Measurements from ENCODE around the gene DNAJC4.

DNA sequence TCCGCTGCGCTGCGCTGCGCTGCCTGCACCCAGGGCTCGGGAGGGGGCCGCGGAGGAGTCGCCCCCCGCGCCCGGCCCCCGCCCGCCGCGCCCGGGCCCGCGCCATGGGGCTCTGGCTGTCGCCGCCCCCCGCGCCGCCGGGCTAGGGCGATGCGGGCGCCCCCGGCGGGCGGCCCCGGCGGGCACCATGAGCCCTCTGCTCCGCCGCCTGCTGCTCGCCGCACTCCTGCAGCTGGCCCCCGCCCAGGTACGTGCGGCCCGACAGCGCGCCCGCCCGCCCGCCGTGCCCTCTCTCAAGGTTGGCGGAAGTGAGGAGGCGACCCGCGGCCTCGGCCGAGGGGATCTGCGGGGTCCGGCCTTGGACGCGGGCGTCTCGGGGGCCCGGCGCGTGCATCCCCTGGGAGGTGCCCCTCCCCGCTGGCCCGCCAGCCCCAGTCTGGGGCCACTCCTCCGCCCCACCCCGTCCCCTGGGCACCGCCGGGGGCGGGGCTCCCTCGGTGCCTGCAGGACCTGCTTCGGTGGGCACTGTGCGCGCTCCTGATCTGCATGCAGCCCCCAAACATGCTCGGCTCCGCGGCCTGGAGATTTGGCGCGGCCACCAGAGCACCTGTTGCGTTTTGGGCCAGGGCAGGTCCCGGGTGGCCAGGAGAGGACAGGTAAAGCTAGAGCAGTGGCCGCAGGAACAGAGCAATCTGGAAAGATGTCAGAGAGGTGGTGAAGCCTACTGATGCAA, 4.5 kb downstream of the DNAJC4 start:
- TF ChIP-seq CTCF (conservative IDR thresholded peaks at IDR 0.05; ENCODE audit: low read length) (no peak), EZH2phosphoT487 (IDR thresholded peaks at IDR 0.05; ENCODE audit: borderline replicate concordance, low read depth, low read length) (no peak)
